GM10266 (cell line): ENCODE data around the gene OTUB2.

ENCODE experiments used
- DNase-seq: peaks from one replicate; pipeline ENCODE4 v3.0.0; 2012; ENCODE audit errors: extremely low spot score
- TF ChIP-seq, protein P1 (sequence below): IDR thresholded peaks from 2 replicates; pipeline ENCODE4 v1.5.1; 2012; ENCODE audit warnings: mild to moderate bottlenecking, low read depth; ENCODE audit not compliant: control insufficient read depth, insufficient read depth; ENCODE audit errors: missing control alignments

OTUB2 gene

DNA sequence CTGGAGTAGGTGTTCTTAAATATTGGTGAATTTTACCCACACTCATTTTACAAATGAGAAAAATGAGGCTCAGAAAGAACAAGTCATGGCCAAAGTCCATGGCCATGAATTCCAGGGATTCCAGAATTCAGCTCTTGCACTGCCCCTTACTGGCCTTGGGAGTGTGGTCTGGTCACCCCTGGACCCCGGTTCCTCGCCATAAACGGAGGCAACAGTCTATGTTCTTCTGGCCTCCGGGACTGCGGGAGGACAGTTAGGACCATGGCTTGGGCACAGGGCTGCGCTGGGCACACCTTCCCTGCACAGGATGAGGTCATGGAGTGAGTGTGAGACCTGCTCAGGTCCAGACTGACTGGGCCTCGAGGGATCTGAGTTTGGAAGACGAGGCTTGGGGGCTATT lies 22.1 kb upstream of the OTUB2 start:
- TF ChIP-seq, protein P1, sequence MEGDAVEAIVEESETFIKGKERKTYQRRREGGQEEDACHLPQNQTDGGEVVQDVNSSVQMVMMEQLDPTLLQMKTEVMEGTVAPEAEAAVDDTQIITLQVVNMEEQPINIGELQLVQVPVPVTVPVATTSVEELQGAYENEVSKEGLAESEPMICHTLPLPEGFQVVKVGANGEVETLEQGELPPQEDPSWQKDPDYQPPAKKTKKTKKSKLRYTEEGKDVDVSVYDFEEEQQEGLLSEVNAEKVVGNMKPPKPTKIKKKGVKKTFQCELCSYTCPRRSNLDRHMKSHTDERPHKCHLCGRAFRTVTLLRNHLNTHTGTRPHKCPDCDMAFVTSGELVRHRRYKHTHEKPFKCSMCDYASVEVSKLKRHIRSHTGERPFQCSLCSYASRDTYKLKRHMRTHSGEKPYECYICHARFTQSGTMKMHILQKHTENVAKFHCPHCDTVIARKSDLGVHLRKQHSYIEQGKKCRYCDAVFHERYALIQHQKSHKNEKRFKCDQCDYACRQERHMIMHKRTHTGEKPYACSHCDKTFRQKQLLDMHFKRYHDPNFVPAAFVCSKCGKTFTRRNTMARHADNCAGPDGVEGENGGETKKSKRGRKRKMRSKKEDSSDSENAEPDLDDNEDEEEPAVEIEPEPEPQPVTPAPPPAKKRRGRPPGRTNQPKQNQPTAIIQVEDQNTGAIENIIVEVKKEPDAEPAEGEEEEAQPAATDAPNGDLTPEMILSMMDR = no peak
- no peak for DNase-seq

DNA sequence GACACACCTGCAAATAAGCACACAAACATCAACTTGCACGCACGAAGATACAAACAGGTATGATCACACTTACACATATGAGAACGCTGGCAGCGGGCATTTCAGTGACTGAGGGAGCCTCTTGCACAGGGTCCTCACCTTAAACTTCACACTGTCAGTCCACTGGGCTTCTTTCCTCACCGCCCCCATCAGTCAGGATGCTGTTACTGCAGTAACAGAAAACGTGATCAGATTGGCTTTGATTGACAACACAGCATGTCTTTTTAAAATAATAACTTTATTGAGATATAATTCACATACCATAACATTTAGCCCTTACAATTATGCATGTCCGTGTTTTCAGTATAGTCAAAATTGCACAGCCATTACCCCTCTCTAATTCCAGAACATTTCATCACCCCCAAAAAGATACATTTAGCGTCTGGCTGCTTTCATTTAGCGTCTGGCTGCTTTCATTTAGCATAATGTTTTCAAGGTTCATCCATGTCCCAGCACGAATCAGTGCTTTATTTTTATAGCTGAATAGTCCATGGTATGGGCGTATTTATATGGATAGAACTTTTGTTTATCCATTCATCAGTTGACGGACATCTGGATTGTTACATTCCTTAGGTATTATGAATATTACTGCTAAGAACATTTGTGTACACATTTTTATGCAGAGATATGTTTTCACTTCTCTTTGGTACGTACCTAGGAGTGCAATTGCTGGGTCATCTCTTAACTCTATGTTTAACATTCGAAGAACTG lies 20.6 kb upstream of the OTUB2 start:
- TF ChIP-seq, protein P1 = peak; percentile 49
- DNase-seq = no peak

- DNase-seq = no peak
- TF ChIP-seq, protein P1 = no peak
Observed at GRCh38 chr14:94008234-94008633, 17.9 kb upstream of the OTUB2 start.

DNA sequence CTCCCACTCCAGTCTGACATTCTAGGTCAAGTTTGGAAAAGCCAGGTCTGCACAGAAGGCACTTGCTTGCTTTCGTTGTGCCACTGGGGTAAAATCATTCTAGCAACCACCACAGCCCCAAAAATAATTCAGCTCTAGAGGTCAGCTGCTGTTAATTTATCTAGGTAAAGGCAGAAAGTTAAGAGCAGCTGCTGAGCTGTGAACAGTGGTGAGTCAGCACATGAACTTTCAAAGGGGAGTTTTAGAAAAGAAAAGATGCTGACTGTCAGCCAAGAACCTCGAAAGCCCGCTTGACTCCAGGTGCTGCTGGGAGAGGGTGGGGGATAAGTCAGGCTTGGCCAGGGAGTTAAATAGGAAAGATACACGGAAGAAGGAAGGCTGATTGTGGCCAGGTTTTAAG lies 16.4 kb upstream of the OTUB2 start:
- TF ChIP-seq, protein P1 = no peak
- peak; percentile 73 for DNase-seq

DNA sequence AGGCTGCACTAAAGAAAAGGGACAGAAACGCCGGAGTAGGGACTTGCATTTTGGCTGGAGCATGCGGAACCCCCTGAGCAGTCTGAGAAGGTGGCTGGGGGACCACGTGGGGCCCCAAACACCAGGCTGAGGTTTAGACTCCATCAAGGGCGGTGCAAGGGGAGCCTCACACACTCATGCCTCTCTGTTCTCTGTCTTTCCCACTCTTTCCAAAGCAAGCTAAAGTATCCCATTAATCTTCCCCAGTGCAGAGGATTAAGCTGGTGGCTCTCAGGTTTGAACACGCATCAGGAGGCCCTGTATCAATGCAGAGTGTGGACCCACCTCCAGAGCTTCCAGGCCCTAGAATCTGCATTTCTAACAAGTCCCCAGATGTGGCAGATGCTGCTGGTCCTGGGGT lies 15.5 kb upstream of the OTUB2 start:
- TF ChIP-seq, protein P1 = no peak

GRCh38 chr14:94011795-94012194 lies 14.3 kb upstream of the OTUB2 start:
- TF ChIP-seq, protein P1 = no peak
- peak; percentile 58 for DNase-seq

More for the DNA sequence above, 15.5 kb upstream of the OTUB2 start:
- no peak for DNase-seq

GRCh38 chr14:94014382-94014781 lies 11.8 kb upstream of the OTUB2 start:
- TF ChIP-seq, protein P1 = no peak
- DNase-seq = no peak
